Testis (tissue), 3 donors: Measurements from ENCODE around the gene RPS6KA5. TPM values are rescaled to one million over a fixed set of nuclear protein-coding genes. Genes with fewer than 3 reads are reported as not detected.
A peak's percentile ranks its signal among the peaks of the same experiment; 100 is the strongest.
"Not testable (repeated sequence)": the region's sequence is repeated elsewhere in the genome, so short reads cannot be mapped to it uniquely, and the experiment has no call there.

Source experiments
- DNase-seq: peaks from one replicate; pipeline ENCODE4 v3.0.0-alpha.2; 2019
- H3K27ac ChIP-seq, 2 donors: fragments of 200-600 bp; sonication (generic); one replicate each; pipeline ENCODE4 v1.5.1; 2019
- H3K27me3 ChIP-seq: fragments of 200-600 bp; sonication (generic); one replicate; pipeline ENCODE4 v1.5.1; 2019
- H3K36me3 ChIP-seq: fragments of 200-600 bp; sonication (generic); one replicate; pipeline ENCODE4 v1.5.1; 2017; ENCODE audit warnings: low read depth; ENCODE audit errors: missing control alignments
- H3K4me1 ChIP-seq: fragments of 200-600 bp; sonication (generic); one replicate; pipeline ENCODE4 v1.5.1; 2019
- H3K4me3 ChIP-seq, 2 donors: fragments of 200-600 bp; sonication (generic); one replicate each; pipeline ENCODE4 v1.5.1; 2017 to 2019
- H3K9me3 ChIP-seq: fragments of 200-600 bp; sonication (generic); one replicate; pipeline ENCODE4 v1.5.1; 2017
- POLR2A ChIP-seq: fragments of 450-650 bp; IDR thresholded peaks from one replicate; pipeline ENCODE4 v1.6.1; 2017; ENCODE audit warnings: antibody characterized with exemption, mild to moderate bottlenecking, moderate library complexity
- WGBS, 2 donors: methylation state at CpG; one replicate each; pipeline ENCODE4 v1.1.5; 2018; 5-methylcytosine and 5-hydroxymethylcytosine counted together
- intact Hi-C: fragments of 100-400 bp; cut with DNase I; formaldehyde crosslinking; loops from one replicate; pipeline ENCODE4 v1.15.1; 2023; ENCODE audit warnings: low total_unique reads
- polyA plus RNA-seq: library from polyadenylated mRNA; stranded (reverse); fragments of 350-450 nt; fragmentation: Illumina TruSeq; extraction: RNeasy Lipid Tissue Mini Kit (QIAGEN cat#74804); gene quantifications from one replicate; pipeline ENCODE4 v1.2.3, GENCODE V29; 2014; ENCODE audit warnings: low read depth, low replicate concordance; ENCODE audit not compliant: insufficient read depth
- total RNA-seq, 2 donors: library from RNA; depleted of rRNA; stranded (reverse); fragments of >200 nt; gene quantifications; one replicate each; pipeline ENCODE4 v1.2.3, GENCODE V29; 2016
- TF ChIP-seq, protein P1 (sequence below), 3 experiments: fragments of 450-650 bp in 2 of 3; fragments of 200-600 bp in 1 of 3; sonication (generic) in 1 of 3; IDR thresholded peaks; one replicate each; pipeline ENCODE4 v1.5.1; 2016 to 2019; ENCODE audit warnings: antibody characterized with exemption in 3 of 3, mild to moderate bottlenecking in 2 of 3, moderate library complexity in 1 of 3

Gene RPS6KA5
- total and polyA plus RNA-seq, 3 donors from 2014 or later = 6.4 to 11.0 (median 9.4) TPM

DNA sequence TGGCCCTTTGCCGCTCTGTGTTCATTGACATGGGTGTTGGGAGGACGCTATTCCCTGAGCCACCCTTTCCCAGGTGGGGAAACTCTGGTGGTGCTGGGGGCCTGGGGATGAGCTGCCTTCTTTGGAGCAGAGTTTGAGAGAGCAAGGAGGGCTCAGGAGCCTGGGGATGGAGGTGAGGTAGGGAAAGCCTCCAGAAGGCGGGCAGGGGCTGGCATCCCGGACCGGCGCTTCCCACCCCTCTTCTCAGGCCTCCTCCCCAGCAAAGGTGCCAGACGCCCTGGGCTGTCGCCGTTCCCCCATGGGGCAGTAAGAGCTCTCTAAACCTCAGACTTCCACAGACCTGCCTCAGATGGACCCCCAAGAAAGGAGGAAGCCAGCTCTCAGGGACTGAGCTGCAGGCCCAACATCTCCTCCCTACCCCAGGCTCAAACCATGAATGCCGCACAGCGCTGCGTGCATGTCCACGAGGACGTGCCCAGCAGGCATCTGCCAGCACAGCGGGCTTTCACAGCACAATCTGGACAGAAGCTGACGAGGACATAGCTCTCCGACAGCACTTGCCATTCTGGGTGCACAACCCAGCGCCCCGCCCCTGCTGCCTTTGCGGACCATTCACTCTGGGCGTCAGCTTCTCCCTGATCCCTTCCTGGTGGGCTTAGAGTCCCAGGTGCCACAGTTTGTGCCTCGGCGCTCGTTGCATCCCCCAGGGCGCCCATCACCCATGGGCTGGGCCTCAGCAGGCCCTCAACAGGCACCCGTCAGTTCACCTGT is 229.3 kb downstream of the RPS6KA5 start:
- H3K36me3 ChIP-seq = no peaks in the 10 kb centered on the region
- H3K27me3 ChIP-seq = no peaks in the 10 kb centered on the region
- intact Hi-C loops = no loop called here
- no peaks in the 10 kb centered on the region for H3K9me3 ChIP-seq
- H3K27ac ChIP-seq = no peak overlapping the region
- H3K4me1 ChIP-seq = peaks cover 4% of the 10 kb centered on the region
- TF ChIP-seq, protein P1, sequence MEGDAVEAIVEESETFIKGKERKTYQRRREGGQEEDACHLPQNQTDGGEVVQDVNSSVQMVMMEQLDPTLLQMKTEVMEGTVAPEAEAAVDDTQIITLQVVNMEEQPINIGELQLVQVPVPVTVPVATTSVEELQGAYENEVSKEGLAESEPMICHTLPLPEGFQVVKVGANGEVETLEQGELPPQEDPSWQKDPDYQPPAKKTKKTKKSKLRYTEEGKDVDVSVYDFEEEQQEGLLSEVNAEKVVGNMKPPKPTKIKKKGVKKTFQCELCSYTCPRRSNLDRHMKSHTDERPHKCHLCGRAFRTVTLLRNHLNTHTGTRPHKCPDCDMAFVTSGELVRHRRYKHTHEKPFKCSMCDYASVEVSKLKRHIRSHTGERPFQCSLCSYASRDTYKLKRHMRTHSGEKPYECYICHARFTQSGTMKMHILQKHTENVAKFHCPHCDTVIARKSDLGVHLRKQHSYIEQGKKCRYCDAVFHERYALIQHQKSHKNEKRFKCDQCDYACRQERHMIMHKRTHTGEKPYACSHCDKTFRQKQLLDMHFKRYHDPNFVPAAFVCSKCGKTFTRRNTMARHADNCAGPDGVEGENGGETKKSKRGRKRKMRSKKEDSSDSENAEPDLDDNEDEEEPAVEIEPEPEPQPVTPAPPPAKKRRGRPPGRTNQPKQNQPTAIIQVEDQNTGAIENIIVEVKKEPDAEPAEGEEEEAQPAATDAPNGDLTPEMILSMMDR (IDR thresholded peaks at IDR 0.05) = no peak
- TF ChIP-seq POLR2A = no peak
- H3K4me3 ChIP-seq = no peak overlapping the region
- DNase-seq = no peak
- WGBS, 2 donors = 93 to 96% methylated on average over 21 to 26 of the region's 26 CpGs

DNA sequence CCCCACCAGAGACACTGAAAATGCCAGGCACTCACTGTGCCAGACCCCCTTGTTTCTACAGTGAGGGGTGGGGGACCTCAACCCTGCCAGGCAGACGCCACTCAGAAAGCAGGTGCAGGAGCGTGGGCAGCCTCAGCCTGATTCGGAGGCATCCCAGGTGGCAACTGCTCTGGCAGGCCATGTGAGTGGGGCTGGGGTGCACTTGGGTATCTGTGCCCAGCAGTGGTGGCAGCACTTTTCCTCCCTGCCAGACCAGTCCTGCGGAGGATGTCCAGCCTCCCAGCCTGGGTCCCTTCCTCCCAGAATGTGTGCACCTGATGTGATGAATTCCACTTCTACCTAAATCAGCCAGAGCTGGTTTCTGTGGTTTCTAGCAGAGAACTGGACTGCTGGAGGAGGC is 230.8 kb downstream of the RPS6KA5 start:
- Histone ChIP-seq H3K4me1 (peaks cover 4% of the 10 kb centered on the region), H3K9me3 (no peaks in the 10 kb centered on the region), H3K27me3 (no peaks in the 10 kb centered on the region), H3K4me3 (no peak overlapping the region), H3K27ac (no peak overlapping the region), H3K36me3 (no peaks in the 10 kb centered on the region)
- TF ChIP-seq POLR2A = no peak
- TF ChIP-seq, protein P1 (IDR thresholded peaks at IDR 0.05) = no peak
- 90 to 98% methylated on average over 4 of the region's 4 CpGs for WGBS, 2 donors
- intact Hi-C loops = no loop called here
- no peak for DNase-seq

DNA sequence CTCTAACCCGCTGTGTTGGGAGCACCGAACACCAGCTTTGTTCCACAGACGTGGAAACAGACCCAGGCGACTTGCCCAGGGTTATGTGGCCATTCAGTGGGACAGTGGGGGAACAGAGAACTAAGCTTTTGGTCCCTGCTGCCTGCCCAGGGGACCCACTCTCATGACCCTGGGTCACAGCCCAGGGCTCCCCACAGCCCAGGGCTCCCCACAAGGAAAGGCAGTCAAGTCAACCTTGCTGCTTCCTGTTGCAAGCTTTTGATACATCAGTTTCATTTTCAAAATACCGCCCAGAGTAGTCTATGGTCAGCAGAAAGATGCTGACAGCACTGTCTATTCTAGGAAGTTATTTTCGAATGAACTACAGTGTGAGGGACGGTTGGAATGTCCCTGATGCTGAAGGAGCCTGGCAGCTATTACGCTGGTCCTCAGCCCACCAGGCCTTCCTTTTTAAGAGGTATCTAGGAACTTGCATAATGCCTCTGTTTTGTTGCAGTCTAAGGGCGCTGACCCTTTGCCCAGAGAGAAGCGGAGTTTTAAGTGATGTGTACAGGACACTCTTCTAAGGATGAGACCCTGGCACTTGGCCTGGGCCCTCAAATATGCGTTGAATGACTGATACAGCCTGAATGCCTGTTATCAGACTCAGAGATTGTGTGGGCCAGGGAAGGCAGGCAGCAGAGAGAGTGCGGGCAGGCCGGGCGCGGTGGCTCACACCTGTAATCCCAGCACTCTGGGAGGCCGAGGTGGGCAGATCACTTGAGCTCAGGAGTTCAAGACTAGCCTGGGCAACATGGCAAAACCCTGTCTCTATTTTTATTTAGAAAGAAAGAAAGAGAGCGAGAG is 231.6 kb downstream of the RPS6KA5 start:
- Histone ChIP-seq H3K27me3 (no peaks in the 10 kb centered on the region), H3K9me3 (no peaks in the 10 kb centered on the region), H3K4me3 (peak overlapping the region; percentile 21 to 42), H3K36me3 (no peaks in the 10 kb centered on the region), H3K27ac (peak overlapping the region; percentile 13 to 79), H3K4me1 (peaks cover 4% of the 10 kb centered on the region)
- DNase-seq = no peak
- intact Hi-C loops = no loop called here
- WGBS, 2 donors = 62 to 70% methylated on average over 17 of the region's 17 CpGs
- no peak for TF ChIP-seq POLR2A
- TF ChIP-seq, protein P1 (IDR thresholded peaks at IDR 0.05) = no peak

DNA sequence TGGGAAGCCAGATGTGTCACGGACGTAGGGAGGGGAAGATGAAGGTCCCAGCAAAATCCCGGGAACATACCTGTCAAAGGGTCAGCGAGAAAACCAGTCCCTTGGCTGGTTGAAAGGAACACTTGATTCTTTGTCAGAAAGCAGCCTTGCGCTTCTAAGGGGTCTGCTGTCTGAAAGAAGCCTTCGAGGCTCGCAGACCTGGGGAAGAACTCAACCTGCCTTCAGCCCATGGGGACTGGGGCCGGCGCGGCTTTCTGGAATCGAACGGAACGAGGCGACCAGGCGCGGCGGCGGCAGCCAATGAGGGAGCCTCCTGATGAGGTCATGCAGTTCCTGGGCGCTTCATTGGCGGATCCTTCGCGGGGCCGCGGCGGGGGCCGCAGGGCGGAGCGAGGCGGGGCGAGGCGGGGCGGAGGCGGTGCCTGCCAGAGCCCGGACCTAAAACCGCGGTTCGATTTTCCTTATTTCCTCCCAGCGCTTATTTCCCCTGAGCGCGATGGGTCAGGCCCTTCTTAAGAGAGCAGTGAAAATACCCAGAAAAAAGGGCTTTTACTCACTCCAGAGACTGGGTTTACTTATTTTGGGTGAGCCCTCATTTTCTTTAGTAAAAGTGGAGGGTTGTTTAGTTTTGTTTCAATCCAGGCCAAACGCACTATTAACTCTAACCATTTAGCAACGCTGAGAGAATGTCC is 232.4 kb downstream of the RPS6KA5 start:
- H3K4me3 ChIP-seq = peak overlapping the region; percentile 21 to 42
- DNase-seq = peak; percentile 97
- WGBS, 2 donors = 2% methylated on average over 21 to 39 of the region's 42 CpGs
- TF ChIP-seq, protein P1 (IDR thresholded peaks at IDR 0.05) = no peak
- TF ChIP-seq POLR2A = peak; percentile 14
- peak overlapping the region; percentile 13 to 79 for H3K27ac ChIP-seq
- intact Hi-C loops = no loop called here
- no peaks in the 10 kb centered on the region for H3K36me3 ChIP-seq
- H3K4me1 ChIP-seq = peaks cover 4% of the 10 kb centered on the region
- no peaks in the 10 kb centered on the region for H3K9me3 ChIP-seq
- H3K27me3 ChIP-seq = no peaks in the 10 kb centered on the region

DNA sequence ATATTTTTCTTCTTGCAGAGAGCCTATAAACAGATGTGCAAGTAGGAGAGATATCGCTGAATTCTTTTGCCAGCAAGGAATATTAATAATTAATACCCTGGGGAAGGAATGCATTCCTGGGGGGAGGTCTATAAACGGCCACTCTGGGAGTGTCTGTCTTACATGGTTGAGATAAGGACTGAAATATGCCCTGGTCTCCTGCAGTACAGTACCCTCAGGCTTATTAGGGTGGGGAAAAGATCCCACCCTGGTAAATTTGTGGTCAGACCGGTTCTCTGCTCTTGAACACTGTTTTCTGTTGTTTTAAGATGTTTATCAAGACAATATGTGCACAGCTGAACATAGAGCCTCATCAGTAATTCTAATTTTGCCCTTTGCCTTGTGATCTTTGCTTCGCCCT is 236.9 kb downstream of the RPS6KA5 start:
- intact Hi-C loops, H3K27me3 ChIP-seq, H3K27ac ChIP-seq, DNase-seq, H3K9me3 ChIP-seq, H3K4me3 ChIP-seq, H3K4me1 ChIP-seq, H3K36me3 ChIP-seq: not testable (repeated sequence)
- 68 to 77% methylated on average over 4 of the region's 4 CpGs for WGBS, 2 donors
